ENCODE results near the gene GPR162. TPM values are rescaled to one million over a fixed set of nuclear protein-coding genes. Genes with fewer than 3 reads are reported as not detected.
"Not testable (repeated sequence)": the region's sequence is repeated elsewhere in the genome, so short reads cannot be mapped to it uniquely, and the experiment has no call there.

Gene GPR162
- total RNA-seq, 4 donors from 2014 or later: 1.3 to 2.3 (median 1.5) TPM; not detected in 1

DNA sequence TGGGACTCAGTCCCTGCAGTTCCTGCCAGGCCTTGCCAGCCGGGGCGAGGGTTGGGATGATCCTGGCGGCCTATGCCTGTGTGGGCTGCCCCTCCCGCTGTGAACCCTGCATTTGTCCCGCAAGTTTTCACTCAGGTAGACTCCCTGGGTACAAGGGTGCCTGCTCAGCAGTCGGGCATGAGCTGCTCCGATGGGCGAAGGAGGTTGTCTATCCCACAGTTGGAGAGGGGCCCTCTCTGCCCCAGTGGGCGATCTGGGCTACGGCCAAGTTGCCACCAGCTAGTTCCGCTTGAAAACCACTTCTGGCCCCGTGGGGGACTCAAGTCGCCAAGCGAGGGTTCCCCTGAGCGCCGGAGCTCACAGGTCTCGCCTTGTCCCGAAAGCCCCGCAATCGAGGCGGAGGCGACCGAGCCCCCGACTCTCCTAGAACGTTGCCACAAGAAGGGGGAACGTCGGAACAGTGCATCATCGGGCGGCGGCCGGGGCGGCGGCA, 45.3 kb downstream of the GPR162 start:
- TF ChIP-seq, protein P1, sequence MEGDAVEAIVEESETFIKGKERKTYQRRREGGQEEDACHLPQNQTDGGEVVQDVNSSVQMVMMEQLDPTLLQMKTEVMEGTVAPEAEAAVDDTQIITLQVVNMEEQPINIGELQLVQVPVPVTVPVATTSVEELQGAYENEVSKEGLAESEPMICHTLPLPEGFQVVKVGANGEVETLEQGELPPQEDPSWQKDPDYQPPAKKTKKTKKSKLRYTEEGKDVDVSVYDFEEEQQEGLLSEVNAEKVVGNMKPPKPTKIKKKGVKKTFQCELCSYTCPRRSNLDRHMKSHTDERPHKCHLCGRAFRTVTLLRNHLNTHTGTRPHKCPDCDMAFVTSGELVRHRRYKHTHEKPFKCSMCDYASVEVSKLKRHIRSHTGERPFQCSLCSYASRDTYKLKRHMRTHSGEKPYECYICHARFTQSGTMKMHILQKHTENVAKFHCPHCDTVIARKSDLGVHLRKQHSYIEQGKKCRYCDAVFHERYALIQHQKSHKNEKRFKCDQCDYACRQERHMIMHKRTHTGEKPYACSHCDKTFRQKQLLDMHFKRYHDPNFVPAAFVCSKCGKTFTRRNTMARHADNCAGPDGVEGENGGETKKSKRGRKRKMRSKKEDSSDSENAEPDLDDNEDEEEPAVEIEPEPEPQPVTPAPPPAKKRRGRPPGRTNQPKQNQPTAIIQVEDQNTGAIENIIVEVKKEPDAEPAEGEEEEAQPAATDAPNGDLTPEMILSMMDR (IDR thresholded peaks at IDR 0.05): no peak
- no peak for TF ChIP-seq POLR2A (IDR thresholded peaks at IDR 0.05)
- DNase-seq: peak; percentile 35
- Histone ChIP-seq H3K9me3 (no peaks in the 10 kb centered on the region), H3K27ac (peak overlapping the region; percentile 94 to 100 (median 98)), H3K4me1 (peaks cover 32 to 51% (median 33%) of the 10 kb centered on the region in 3 donors), H3K4me3 (peak overlapping the region; percentile 90 to 100 (median 96)), H3K27me3 (no peaks in the 10 kb centered on the region), H3K36me3 (peaks cover 18 to 75% (median 30%) of the 10 kb centered on the region in 3 donors)
- WGBS, 2 donors: 3% methylated on average over 5 of the region's 33 CpGs; no CpG with 5 or more reads in 1 of the 2 donors
- intact Hi-C loops (cut with DNase I): no loop called here

DNA sequence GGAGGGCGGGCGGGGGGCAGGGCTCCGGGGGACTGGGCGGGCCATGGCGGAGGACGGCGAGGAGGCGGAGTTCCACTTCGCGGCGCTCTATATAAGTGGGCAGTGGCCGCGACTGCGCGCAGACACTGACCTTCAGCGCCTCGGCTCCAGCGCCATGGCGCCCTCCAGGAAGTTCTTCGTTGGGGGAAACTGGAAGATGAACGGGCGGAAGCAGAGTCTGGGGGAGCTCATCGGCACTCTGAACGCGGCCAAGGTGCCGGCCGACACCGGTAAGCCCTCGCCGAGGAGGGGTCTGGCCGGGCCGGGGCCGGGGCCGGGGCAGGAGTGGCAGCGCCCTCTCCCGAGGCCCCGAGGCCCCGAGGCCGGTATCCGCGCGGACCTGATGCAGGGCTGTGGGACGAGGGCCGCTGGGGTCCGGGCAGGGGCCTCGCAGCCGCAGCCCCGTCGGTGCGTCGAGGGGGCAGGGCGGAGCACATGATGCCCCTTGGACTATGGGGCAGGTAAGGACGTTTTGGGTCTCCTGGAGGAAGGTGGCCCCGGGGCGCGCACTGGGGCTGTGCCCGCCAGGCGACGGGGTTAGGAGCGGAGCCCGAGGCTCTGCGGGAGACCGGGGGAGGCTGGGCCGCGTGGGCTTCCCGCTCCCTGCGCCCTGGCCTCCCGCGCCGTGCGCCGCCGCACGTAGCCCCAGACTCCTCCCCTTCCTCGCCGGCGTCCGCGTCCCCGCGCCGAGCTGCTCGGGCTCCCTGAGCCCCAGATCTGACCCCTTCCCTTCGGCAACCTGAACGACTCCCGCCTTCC, 46.0 kb downstream of the GPR162 start, which contains the start of gene TPI1:
TPI1 (plus strand) TSS at position 119 of the 798 bp plus-strand sequence; CDS start at position 155, 36 bp downstream.
- WGBS, 2 donors: 0 to 2% methylated on average over 10 of the region's 86 CpGs
- H3K36me3 ChIP-seq: peaks cover 18 to 68% (median 27%) of the 10 kb centered on the region in 3 donors
- no peaks in the 10 kb centered on the region for H3K9me3 ChIP-seq

DNA sequence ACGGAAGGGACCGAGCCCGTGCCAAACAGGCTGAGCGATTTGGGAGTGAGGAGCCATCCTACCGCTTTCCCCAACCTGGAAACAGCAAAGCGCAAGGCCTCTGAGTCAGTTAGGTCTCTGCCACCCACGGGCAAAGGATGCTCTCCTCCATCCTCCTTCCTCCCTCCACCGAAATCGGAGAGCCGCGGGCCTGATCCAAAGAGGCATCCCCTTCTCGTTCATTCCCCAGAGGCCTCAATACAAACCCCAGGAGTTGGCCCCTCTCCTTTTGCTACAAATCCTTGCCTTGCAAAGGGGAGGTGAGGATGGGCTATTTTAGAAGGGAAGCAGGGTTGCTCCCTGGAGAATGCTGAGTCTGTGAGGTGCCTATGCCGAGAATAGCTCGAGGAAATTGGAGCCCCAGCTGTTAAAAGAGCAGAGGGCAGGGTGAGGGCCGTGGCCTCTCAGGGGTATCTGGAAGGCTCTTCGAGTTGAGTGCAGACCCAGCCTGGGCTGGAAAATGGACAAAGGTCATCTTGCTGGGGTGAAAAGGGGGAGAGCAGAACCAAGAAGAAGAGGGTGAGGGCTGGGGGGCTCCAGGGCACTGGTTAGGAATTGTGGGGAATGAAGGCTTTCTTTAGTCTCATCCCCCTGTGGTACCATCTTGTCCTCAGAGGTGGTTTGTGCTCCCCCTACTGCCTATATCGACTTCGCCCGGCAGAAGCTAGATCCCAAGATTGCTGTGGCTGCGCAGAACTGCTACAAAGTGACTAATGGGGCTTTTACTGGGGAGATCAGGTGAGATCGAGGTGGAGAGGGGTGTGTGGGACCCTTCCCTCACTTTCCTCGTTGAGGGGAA, 46.8 kb downstream of the GPR162 start:
- intact Hi-C loops (cut with DNase I): no loop called here
- peak overlapping the region; percentile 94 to 100 (median 98) for H3K27ac ChIP-seq
- no peaks in the 10 kb centered on the region for H3K27me3 ChIP-seq
- TF ChIP-seq POLR2A (IDR thresholded peaks at IDR 0.05): no peak
- TF ChIP-seq, protein P1 (IDR thresholded peaks at IDR 0.05): no peak
- H3K4me3 ChIP-seq: peak overlapping the region; percentile 90 to 100 (median 96)
- peaks cover 35 to 62% (median 41%) of the 10 kb centered on the region in 3 donors for H3K4me1 ChIP-seq
- H3K9me3 ChIP-seq: no peaks in the 10 kb centered on the region
- DNase-seq: no peak
- WGBS, 2 donors: 12 to 14% methylated on average over 7 to 14 of the region's 22 CpGs
- peaks cover 18 to 60% (median 19%) of the 10 kb centered on the region in 3 donors for H3K36me3 ChIP-seq

More for the DNA sequence above, 46.0 kb downstream of the GPR162 start, which contains the start of gene TPI1:
- H3K27ac ChIP-seq: peak within 1 kb of the TSS; percentile 94 to 100 (median 98)
- intact Hi-C loops (cut with DNase I): no loop called here
- peak within 1 kb of the TSS; percentile 90 to 100 (median 96) for H3K4me3 ChIP-seq
- DNase-seq: no peak
- no peaks in the 10 kb centered on the region for H3K27me3 ChIP-seq
- peaks cover 35 to 58% (median 39%) of the 10 kb centered on the region in 3 donors for H3K4me1 ChIP-seq
- TF ChIP-seq POLR2A (IDR thresholded peaks at IDR 0.05): peak in 2 of 4 donors; percentile 97
- TF ChIP-seq, protein P1 (IDR thresholded peaks at IDR 0.05): peak in 2 of 6 experiments; percentile 1 to 11

DNA sequence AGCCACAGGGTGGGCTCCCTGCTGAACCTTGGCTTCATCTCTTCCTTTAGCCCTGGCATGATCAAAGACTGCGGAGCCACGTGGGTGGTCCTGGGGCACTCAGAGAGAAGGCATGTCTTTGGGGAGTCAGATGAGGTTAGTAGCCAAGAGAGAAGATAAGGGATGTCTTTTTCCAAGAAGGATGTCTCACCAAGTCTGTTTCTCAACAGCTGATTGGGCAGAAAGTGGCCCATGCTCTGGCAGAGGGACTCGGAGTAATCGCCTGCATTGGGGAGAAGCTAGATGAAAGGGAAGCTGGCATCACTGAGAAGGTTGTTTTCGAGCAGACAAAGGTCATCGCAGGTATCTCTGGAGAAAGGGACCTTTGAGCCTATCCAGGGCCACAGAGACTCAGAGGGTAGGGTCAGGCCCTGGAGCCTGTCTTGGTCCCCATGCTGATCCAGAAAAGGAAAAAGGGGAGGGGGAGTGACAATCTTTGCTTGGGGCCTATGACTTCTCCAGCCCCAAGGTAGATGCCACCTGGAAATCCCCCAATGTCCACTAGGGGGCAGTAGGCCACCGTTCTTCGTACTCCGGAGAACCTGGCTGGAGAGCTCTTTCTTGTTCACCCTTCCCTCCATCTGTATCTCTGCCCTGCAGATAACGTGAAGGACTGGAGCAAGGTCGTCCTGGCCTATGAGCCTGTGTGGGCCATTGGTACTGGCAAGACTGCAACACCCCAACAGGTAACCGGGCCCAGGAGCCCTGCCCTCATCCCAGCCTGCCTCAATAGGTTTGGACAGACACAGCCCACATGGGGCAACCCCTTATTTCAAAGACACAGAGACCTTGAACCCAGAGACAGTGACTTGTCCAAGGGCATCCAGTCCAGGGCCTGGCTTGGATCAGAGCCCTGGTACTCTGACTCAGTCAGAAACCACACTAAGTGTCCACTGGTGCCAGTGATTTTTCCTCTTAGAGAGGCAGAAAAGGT, 47.7 kb downstream of the GPR162 start:
- Histone ChIP-seq H3K27ac (peak overlapping the region; percentile 94 to 100 (median 98)), H3K9me3 (no peaks in the 10 kb centered on the region), H3K4me3 (peak overlapping the region; percentile 90 to 100 (median 96)), H3K36me3 (peaks cover 12 to 51% (median 19%) of the 10 kb centered on the region in 3 donors), H3K27me3 (no peaks in the 10 kb centered on the region), H3K4me1 (peaks cover 41 to 72% (median 42%) of the 10 kb centered on the region in 3 donors)
- no peak for DNase-seq
- TF ChIP-seq POLR2A (IDR thresholded peaks at IDR 0.05): no peak
- TF ChIP-seq, protein P1 (IDR thresholded peaks at IDR 0.05): peak; percentile 84 to 93 (median 92)
- 17 to 21% methylated on average over 9 to 12 of the region's 12 CpGs for WGBS, 2 donors
- intact Hi-C loops (cut with DNase I): loop anchor here (10.0 kb wide), 1 partner anchor 55 kb away; the partner anchor contains the start of gene ATN1

DNA sequence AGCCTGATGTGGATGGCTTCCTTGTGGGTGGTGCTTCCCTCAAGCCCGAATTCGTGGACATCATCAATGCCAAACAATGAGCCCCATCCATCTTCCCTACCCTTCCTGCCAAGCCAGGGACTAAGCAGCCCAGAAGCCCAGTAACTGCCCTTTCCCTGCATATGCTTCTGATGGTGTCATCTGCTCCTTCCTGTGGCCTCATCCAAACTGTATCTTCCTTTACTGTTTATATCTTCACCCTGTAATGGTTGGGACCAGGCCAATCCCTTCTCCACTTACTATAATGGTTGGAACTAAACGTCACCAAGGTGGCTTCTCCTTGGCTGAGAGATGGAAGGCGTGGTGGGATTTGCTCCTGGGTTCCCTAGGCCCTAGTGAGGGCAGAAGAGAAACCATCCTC, 48.7 kb downstream of the GPR162 start:
- Histone ChIP-seq H3K27ac (peak overlapping the region in 2 of 4 donors; percentile 94), H3K4me1 (peaks cover 41 to 76% (median 42%) of the 10 kb centered on the region in 3 donors), H3K36me3 (peaks cover 8 to 42% (median 11%) of the 10 kb centered on the region in 3 donors)
- not testable (repeated sequence) for H3K9me3 ChIP-seq, DNase-seq, H3K4me3 ChIP-seq, H3K27me3 ChIP-seq
- intact Hi-C loops (cut with DNase I): loop anchor here (10.0 kb wide), 1 partner anchor 54 kb away; the partner anchor contains the start of gene ATN1
- 51 to 67% methylated on average over 2 to 4 of the region's 4 CpGs for WGBS, 2 donors

Data from esophagus squamous epithelium (tissue), 5 donors.